BJ (cell line): ENCODE results near the gene PDE4D. TPM values are rescaled to one million over a fixed set of nuclear protein-coding genes. Genes with fewer than 3 reads are reported as not detected.
"Not testable (repeated sequence)": the region's sequence is repeated elsewhere in the genome, so short reads cannot be mapped to it uniquely, and the experiment has no call there.

Source experiments
- CTCF ChIA-PET: fragments of 350-600 bp; formaldehyde crosslinking; extraction: SDS; loops from one replicate; lab custom pipeline; 2021; ENCODE audit warnings: antibody characterized with exemption, inconsistent platforms; lab: Yijun Ruan, JAX
- POLR2A ChIA-PET: fragments of 300-600 bp; sonication (Branson Sonifier 250); formaldehyde crosslinking; extraction: SDS; loops from one replicate; lab custom pipeline; 2021; ENCODE audit warnings: antibody characterized with exemption; lab: Charles Lee
- DNase-seq: peaks from one replicate; pipeline ENCODE4 v3.0.0-alpha.2; 2011; ENCODE audit warnings: low read depth
- H3K27me3 ChIP-seq: 2 replicates; pipeline ENCODE4 v1.6.0; 2011; ENCODE audit warnings: low read length; ENCODE audit not compliant: control insufficient read depth, insufficient read depth
- H3K36me3 ChIP-seq: 2 replicates; pipeline ENCODE4 v1.5.1; 2011; ENCODE audit warnings: low read length; ENCODE audit not compliant: control insufficient read depth, insufficient read depth
- H3K4me3 ChIP-seq: 2 replicates; pipeline ENCODE4 v1.5.1; 2011; ENCODE audit warnings: low read depth, mild to moderate bottlenecking, control low read depth, low read length
- polyA plus RNA-seq: library from polyadenylated mRNA; depleted of rRNA; stranded (reverse); fragments of >200 nt; gene quantifications from 2 replicates; pipeline ENCODE4 v1.2.3, GENCODE V29; 2011
- TF ChIP-seq, protein P1 (sequence below): IDR thresholded peaks from 2 replicates; pipeline ENCODE4 v1.5.1; 2011; ENCODE audit warnings: low read depth, mild to moderate bottlenecking, control low read depth, inconsistent platforms, low read length, moderate library complexity; ENCODE audit not compliant: insufficient read depth

Gene PDE4D
- polyA plus RNA-seq, 1 experiment, result 2.8 TPM

DNA sequence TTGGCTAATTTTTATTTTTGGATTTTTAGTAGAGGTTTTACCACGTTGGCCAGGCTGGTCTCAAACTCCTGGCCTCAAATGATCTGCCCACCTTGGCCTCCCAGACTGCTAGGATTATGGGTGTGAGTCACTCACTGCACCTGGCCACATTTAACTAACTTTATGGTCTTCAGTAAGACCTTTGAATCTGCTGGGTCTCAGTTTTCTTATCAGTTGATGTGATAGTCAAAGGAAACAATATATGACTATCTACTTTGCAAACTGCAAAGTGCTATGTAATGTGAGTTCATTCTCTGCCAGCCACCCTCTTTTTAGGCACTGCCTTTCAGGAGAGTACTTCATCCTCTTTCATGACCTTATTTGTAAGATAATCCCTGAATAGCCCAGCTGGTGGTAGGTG, 474.7 kb downstream of the PDE4D start:
- CTCF ChIA-PET, result no interaction called here
- no peak for DNase-seq
- H3K36me3 ChIP-seq, result no peaks in the 10 kb centered on the region
- H3K27me3 ChIP-seq, result no peaks in the 10 kb centered on the region
- TF ChIP-seq, protein P1, sequence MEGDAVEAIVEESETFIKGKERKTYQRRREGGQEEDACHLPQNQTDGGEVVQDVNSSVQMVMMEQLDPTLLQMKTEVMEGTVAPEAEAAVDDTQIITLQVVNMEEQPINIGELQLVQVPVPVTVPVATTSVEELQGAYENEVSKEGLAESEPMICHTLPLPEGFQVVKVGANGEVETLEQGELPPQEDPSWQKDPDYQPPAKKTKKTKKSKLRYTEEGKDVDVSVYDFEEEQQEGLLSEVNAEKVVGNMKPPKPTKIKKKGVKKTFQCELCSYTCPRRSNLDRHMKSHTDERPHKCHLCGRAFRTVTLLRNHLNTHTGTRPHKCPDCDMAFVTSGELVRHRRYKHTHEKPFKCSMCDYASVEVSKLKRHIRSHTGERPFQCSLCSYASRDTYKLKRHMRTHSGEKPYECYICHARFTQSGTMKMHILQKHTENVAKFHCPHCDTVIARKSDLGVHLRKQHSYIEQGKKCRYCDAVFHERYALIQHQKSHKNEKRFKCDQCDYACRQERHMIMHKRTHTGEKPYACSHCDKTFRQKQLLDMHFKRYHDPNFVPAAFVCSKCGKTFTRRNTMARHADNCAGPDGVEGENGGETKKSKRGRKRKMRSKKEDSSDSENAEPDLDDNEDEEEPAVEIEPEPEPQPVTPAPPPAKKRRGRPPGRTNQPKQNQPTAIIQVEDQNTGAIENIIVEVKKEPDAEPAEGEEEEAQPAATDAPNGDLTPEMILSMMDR, result no peak
- no peak overlapping the region for H3K4me3 ChIP-seq
- POLR2A ChIA-PET, result no interaction called here

DNA sequence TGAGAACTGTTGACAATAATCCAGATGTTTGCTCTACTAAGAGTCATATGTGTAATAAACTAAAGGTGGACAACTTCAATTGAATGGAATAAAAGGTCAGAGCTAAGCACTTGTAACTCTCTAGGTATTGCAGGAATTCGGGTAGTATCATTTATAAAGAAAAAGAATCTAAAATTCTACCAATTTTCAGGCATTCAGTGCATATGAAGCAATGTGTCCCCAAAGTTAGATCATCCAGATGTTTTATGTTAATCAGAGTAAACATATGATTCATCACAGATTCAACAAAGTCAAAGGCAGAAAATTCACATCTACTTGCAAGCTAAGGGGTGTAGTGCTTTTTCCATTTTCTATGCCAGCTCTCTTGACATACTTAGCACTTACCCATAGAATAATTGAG, 477.1 kb downstream of the PDE4D start:
- CTCF ChIA-PET, result no interaction called here
- H3K4me3 ChIP-seq, result no peak overlapping the region
- H3K27me3 ChIP-seq, result no peaks in the 10 kb centered on the region
- TF ChIP-seq, protein P1, result no peak
- H3K36me3 ChIP-seq, result no peaks in the 10 kb centered on the region
- DNase-seq, result peak; percentile 1
- POLR2A ChIA-PET, result no interaction called here

DNA sequence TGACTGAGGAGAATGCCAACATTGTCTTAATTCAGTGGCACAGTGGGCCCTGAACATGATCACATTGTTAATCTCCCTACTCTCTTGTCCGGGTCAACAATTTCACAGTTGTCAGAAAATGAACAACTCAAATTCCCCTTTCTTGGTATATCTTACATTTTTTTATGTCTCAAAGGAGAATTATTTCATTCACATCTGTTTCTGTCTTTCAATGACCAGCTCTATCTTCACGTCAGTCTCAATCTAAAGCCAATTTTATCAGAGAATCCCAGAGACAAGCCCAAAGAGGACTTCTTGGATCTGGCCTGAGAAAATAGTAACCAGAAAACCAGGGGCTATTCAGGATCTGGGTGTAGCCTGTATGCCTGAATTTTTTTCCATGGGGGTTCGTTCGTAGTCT, 477.5 kb downstream of the PDE4D start:
- no peak for DNase-seq
- POLR2A ChIA-PET, result no interaction called here

GRCh38 chr5:59412428-59412827, 481.1 kb downstream of the PDE4D start:
- ChIA-PET CTCF (no interaction called here), POLR2A (no interaction called here)
- TF ChIP-seq, protein P1, result no peak

More for the DNA sequence above, 477.5 kb downstream of the PDE4D start:
- TF ChIP-seq, protein P1, result no peak
- no peak overlapping the region for H3K4me3 ChIP-seq
- CTCF ChIA-PET, result no interaction called here
- H3K36me3 ChIP-seq, result no peaks in the 10 kb centered on the region
- H3K27me3 ChIP-seq, result no peaks in the 10 kb centered on the region

GRCh38 chr5:59408997-59409396, 484.5 kb downstream of the PDE4D start:
- H3K4me3 ChIP-seq, POLR2A ChIA-PET: not testable (repeated sequence)
- CTCF ChIA-PET, result interaction anchor here (0.5 kb wide), 1 partner anchor 235 kb away, joined by 3 read pairs; no protein-coding TSS in a partner anchor

More at GRCh38 chr5:59412428-59412827, 481.1 kb downstream of the PDE4D start:
- Histone ChIP-seq H3K27me3 (no peaks in the 10 kb centered on the region), H3K36me3 (no peaks in the 10 kb centered on the region), H3K4me3 (no peak overlapping the region)
- no peak for DNase-seq

GRCh38 chr5:59407967-59408366, 485.6 kb downstream of the PDE4D start:
- no peaks in the 10 kb centered on the region for H3K36me3 ChIP-seq
- H3K4me3 ChIP-seq, result no peak overlapping the region
- DNase-seq, result no peak
- POLR2A ChIA-PET, result no interaction called here
- H3K27me3 ChIP-seq, result no peaks in the 10 kb centered on the region
- TF ChIP-seq, protein P1, result no peak
- CTCF ChIA-PET, result interaction anchor here (1.5 kb wide), 1 partner anchor 18 kb away, joined by 5 read pairs; no protein-coding TSS in a partner anchor

More at GRCh38 chr5:59408997-59409396, 484.5 kb downstream of the PDE4D start:
- not testable (repeated sequence) for DNase-seq, H3K36me3 ChIP-seq, H3K27me3 ChIP-seq
